SKM-1 (cell line): ENCODE results near the gene BMP2K.

Experiments
- DNase-seq: peaks from one replicate; lab custom pipeline; 2025; ENCODE audit not compliant: unreplicated experiment; lab: John Stamatoyannopoulos, UW

Gene BMP2K

DNA sequence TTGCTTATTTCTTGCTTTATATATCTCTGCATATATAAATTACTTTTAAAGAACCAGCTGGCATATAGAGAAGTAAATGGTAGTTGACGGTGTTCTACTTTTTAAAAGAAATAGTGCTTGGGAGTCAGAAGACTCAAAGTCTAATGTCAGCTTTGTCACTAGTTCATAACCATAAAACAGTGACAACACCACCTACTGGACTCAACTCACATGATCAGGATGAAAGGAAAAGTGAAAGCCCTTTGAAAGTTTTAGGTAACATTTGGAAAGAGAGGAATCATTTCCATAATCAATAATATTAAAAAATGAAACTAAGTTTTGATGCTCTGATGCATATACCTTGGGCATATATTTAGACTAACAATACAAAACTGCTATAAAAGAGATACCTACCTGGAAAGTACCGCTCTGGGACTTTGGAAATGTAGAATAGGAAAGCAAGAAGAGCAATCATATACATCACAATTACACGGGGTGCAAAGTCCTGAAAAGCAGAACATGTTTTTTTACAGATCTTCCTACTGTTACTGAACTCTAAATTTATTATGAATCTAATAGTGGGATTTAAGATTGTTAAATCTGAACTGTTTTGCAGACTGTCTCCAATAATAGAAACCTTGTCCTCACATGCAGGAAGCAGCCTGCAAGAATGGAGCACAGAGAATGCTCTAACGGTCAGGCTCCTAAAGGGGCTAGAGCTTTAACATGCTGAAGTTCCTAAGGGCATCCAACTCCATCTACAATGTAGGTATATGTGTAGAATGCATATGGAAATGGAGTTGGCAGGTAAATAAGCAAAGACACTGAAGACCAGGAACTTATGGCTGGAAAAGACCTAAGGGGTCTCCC, 147.5 kb downstream of the BMP2K start:
- DNase-seq, result no peak

DNA sequence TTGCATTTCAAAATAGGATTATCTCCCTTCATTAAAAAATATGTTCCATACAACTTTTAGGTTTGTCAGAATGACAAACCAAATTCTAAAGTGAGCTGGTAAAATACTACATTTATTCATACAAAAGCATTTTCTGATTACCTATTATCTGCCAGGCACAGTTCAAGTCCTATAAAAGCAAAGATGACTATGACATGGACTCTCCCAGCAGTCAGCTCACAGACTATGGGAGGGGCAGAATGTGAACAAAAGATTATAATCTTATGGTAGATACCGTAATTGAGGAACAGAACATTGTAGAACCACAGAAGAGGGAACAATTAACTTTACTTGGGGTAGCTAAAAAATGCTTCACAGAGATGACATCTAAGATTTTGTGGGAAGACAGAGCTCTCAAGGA, 150.7 kb downstream of the BMP2K start:
- DNase-seq, result no peak

DNA sequence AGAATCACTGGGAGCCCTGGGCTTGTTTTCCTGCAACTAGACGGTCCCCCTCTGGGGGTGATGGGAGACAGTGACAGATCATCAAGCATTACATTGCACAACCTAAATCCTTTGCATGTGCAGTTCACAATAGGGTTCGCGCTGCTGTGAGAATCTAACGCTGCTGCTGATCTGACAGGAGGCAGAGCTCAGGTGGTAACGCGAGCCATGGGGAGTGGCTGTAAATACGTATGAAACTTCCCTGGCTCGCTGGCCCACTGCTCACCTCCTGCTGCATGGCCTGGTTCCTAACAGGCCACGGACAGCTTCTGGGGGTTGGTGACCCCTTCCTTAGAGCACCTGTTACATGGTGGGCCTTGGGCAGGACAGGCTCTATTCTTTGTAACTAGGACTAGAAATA, 152.7 kb downstream of the BMP2K start:
- DNase-seq, result no peak

DNA sequence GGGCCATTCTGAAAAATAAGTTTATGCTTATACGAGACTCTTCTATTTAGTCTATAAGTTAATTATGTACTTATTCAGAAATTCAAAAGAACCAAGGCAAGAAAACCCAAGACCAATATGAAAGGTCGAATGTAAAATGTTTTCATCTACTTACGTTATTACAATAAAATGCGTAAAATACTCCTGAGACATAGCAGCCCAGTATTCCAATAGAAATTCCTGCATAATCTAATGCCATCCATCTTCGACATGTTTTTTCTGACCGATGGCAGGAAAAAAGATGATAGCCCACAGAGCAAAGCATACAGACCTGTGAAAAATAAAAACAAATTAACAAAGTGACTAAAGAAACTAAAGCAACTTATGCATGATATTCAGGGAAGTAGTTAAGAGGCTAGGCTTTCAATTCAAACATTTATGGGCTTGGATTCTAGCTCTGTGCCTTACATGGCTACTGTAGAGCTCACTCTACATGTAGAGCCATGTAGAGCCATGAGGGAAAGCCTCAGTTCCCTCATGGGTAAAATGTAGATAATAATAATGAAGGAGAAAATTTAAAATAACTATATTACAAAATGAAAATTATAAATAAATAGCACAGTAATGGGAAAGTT, 154.0 kb downstream of the BMP2K start:
- DNase-seq, result no peak

DNA sequence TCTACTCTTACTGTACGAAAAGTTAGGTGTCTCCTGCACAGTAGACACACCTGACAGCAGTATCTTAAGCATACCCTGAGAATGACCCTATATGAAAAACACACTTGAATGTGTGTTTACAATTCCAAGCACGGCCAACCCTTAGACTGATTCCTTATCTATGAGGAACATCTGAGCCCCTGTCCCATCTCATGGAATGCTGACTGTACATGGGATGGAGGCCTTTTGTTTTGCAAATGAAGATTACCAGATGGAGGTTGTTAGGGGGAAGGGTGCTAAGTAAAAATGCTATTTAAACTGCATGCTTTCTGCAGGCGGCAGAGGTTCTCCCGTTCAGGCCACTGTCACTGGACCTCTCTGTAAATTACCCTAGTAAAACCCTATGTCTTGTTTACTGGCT, 160.8 kb downstream of the BMP2K start:
- no peak for DNase-seq

DNA sequence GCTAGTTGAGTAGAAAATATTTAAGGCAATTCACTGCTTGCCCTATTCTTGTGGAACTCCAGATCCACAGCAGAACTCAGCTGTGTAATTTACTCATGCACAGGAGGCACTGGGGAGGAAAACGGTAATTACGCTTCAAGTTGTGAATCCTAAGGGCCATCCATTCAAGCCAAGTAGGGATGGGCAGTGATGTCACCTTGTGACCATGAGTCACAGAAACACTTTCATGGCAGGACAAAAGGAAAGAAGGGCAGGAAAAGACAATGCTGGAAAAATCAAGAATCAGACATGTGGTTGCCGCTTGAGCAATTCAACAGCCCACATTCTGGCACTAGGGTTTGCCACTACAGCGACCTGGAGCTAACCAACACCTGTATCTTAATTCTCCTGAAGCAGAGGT, 161.7 kb downstream of the BMP2K start:
- no peak for DNase-seq

DNA sequence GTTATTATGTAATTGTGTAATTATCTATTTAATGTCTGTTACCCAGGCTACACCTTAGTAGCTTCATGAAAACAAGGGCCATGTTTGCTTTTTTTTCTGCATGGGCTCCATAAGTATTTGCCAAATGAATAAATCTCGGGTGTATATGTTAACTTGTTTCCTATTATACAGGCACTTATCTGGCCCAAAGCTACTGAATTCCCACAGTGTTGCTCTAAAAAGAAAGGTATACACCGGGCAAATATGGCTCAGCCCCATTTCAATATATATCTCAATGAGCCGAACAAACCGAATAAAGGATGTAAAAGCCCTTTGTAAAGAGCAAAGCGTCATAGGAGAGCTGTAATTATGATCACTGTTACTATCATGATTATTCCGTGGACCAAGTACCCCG, 162.3 kb downstream of the BMP2K start:
- DNase-seq, result no peak

DNA sequence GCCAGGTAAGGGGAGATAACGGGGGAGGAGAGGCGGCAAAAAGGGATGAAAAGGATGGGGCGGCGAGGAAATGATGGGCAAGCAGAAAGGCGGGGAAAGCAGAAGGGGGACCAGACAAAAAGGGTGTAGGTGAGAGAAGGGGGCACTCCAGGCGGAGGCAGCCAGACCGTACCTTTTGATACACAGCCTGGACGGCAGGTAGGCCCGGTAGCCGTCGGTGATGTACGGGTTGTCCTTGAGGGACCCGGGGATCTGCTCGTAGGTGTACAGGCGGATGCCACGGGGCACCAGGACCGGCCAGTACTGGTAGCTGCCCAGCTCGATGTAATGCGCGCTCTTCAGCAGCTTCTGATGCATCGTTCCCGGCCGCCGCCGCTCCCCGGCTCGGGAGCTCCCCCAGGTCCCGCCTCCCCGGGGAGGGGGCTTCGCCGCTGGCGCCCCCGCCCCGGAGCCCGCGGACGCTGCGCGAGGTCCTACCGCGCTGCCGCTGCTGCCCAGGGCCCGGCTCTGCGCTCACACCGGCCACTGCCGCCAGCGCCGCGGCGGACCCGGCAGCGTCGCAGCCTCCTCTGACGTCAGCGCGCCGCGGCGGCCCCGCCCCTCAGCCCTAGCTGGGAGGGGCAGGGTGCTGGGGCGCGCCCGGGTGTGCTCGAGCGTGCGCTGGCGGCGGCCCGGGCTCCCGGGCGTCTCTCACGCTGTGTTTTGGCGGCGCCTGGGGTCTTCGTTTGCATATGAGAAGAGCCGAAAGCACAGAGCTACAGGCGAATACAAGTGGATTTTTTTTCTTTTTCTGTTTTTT, 162.9 kb downstream of the BMP2K start, which contains the start of gene PAQR3:
TSS of gene PAQR3 (minus strand) at position 571 of the 799 bp plus-strand sequence. CDS start at position 357, 214 bp downstream.
- peak; percentile 74 for DNase-seq

DNA sequence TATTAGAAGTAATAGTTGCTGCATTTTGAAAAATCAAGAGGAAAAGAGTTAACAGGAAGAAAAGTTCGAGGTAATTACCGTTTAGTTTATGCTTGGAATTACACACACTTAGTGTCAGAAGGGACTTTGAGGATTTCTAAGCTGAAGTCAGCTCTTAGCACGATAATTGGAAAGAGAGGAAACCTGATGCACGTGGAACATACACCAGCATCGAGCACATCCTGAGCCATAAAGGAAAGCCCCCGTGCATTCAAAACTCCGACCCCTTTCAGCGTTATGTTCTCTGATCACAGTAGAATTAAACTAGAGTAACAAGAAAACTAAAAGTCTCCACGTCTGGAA, 163.5 kb downstream of the BMP2K start:
- no peak for DNase-seq

DNA sequence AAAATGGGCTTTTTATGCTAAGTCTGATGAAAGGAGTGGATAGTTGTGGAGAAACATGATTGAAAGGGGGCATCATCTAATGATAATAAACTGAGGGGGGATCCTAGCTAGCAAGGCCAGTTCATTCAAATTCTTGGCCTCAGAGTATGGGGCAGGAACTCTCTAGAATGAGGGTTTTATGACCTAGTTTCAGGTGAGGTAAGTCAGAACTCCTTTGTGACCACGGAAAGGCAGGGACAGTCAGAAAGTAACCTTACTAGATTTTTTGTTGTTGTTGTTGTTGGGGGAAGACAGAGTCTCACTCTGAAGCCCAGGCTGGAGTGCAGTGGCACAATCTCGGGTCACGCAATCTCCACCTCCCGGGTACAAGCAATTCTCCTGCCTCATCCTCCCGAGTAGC, 164.6 kb downstream of the BMP2K start:
- DNase-seq, result no peak

DNA sequence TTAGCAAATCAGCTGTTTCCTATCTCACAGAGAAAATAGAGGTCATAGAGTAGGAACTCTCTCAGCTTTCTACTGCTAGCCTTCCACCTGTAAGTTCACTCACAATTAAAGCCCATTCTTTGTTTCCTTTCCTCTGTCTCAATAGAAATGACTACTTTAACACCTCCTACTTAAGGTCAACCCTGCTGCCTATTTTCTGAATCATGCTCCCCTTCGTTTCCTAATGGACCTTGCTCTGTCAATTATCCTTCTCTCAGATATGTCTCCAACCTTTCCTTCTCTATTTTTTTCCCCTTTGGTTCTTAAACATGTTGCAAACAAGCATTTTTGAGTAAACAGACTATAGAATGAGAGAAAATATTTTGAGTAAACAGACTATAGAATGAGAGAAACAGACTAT, 168.2 kb downstream of the BMP2K start:
- DNase-seq, result no peak

DNA sequence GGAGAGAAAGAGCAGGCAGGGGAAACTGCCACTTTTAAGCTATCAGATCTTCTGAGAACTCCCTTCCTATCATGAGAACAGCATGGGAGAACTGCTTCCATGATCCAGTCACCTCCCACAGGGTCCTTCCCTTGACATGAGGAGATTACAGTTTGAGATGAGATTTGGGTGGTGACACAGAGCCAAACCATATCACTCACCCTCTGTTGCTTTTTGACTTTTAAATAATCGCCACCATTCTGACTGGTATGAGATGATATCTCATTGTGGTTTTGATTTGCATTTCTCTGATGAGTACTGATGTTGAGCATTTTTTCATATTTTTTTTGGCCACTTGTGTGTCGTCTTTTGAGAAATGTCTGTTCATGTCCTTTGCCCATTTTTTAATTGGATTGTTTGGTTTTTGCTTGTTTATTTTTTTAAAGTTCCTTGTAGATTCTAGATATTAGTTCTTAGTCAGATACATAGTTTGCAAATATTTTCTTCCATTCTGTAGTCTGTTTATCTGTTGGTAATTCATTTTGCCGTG, 169.6 kb downstream of the BMP2K start:
- DNase-seq, result no peak

DNA sequence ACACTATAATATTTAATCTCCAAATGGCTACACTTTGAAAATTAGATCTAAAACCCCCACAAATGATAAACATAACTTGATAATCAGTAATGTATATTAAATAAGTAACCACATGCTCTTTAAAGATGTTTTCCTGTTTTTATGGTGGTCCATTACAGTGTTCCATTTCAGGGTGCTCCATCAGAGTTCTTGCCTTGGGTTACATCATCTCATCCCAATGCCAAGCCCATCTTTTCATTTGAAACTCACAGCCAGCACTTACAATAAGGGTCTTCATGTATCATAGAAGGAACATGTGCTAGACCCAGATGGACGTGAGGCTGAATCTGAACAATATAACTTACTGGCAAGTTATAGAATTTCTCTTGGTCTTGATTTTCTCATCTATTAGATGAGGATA, 173.6 kb downstream of the BMP2K start:
- DNase-seq, result no peak

DNA sequence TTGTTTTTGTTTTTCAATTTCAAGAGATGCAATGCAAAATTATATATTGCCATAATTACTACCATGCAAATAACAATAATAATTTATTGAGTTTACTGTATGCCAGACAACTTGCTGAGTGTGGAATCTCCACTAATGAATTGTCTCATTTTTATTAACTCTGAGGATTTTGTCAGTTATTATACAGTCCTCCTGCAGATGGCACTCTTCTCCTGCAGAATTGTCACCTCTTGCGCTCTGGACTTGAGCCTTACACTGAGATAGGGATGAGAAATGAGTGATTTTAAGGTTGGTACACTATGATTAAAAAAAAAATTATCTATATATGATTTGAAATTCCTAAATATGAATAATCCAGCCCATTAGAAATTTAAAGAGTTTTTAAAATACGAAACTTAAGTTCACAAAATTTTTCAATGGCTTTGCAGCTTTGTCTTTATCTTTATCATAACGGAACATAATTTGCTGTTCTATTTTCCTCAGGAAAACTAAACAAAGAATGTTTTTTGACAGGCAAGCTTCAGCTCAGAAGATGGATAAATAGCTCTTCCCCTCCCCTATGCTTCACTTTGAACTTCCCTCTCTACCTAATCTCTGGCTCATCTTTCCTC, 175.8 kb downstream of the BMP2K start:
- DNase-seq, result peak; percentile 20

DNA sequence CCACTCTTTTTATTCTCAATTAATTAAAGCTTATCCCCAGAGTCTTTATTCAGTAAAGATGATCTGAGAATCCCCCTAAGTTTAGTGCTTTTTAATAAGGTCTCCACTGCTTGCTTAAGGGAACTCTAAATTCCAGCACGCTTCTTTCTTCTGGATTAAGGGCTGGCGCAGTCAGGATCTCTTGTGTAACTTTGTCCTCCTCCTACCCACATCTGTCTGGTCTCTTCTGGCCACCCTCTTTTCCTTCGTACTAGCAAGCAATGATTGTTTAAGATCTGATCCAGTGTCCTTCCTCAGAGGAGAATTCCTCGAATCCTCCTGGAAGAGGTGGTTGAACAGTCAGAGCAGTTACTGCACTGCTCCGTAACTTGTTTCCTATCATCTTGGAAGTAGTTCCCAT, 177.1 kb downstream of the BMP2K start:
- DNase-seq, result no peak

DNA sequence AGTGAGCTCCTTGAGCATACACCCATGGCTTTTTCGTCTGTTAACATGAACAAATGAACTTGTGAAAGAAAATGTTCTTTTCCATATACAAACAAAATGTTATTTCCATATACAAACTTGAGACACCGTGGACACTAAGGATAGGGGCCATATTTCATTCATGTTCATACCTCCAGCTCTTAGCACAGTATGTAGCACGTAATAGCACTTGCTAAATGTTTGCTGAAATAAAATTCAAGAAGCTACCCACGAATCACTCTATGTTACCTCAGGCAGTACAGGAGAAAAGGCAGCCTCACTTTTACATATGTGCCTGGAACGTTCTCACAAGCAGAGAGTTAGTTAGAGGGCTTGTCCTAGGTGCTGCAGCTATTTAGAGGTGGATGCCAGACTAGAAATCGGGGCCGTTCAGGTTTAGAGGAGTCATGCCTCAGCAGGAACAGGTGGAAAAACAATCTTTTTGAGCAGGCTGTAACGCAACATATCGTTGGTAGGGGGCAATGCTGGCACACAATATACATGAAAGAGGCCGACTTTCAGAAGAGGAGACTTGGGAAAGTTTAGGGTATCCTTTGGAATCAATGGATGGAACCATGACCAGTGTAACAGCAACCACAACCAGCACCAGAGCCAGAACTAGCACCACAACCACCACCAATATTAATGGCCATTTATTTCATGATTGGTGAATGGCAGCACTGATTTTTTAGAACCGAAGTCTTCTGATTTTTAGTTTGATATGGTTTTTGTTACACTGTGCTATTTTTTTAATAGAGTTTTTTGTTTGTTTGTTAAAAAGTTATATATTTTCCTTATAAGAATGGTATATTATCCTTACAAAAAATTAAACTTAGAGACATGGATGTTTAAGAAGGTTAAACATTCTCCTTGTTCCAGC, 177.9 kb downstream of the BMP2K start:
- peak; percentile 11 for DNase-seq

DNA sequence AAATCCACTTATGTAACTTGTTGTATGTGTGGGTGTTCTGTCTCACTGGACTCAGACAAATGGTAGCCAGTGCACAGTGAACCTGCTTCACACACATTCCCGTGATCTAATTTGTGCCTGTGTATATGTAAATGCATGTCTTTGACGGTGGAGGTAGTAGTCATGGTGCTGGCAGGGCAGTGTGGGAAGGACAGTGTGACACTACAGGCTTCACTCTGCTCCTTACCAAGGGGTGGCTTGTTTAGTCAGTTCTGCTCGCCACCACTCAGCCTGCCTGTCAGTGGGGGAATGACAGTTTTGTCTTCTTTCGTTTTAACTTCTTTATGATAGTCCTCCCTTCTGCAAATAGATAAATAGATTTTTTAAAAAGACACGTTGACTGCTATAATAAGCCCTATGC, 180.8 kb downstream of the BMP2K start:
- no peak for DNase-seq

DNA sequence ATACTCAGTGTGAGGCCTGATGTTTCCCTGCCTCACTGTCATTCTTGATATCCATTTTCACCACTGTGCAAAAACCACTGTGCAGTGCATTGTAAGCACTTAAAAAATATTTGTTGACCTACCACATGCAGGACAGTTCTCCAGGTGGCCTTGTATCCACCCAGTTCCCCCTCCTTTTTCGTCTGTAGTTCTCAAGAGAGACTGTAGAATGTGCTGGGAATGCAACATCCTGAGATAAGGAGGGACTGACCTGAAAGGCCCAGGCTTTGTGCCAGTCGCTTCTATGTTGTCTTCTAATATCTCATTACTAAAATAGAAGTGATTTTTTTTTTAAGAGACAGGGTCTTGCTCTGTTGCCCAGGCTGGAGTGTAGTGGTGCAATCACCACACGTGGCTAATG, 184.8 kb downstream of the BMP2K start:
- DNase-seq, result no peak
